ENCODE measurements around the gene KANSL3.

The KANSL3 gene

DNA sequence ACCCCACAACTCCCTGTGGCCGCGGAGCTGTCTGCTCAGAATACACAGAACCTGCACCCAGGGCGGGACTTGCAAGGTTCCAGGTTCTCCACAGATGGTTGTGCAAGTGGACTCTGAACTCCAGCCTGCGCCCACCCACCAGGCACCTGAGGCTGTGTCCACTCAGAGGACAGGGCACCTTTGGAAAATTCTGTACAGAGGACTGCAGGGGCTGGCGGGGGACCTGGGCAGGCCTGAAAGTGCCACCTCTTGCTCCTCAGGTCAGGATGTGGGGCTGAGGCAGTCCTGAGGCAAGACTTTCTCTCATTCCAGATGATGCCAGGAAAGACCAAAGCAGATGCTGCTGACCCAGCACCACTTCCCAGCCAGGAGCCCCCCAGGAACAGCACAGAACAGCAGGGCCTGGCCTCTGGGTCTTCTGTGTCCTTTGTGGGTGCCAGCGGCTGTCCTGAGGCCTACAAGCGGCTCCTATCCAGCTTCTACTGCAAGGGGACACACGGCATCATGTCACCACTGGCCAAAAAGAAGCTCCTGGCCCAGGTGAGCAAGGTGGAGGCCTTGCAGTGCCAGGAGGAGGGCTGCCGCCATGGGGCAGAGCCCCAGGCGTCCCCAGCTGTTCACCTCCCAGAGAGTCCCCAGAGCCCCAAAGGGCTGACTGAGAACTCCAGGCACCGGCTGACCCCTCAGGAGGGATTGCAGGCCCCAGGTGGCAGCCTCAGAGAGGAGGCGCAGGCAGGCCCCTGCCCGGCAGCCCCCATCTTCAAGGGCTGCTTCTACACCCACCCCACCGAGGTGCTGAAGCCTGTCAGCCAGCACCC, 87.1 kb downstream of the KANSL3 start:
- ChIA-PET CTCF (interaction anchor here (1.5 to 5.2 kb wide), 2 partner anchors 11 to 21 kb away, joined by 4 to 61 read pairs; no protein-coding TSS in a partner anchor), POLR2A (no interaction called here)

GRCh38 chr2:96549967-96550786, 87.9 kb downstream of the KANSL3 start:
- DNase-seq (ENCODE audit: extremely low spot score): no peak
- CTCF ChIA-PET: interaction anchor here (1.5 to 5.2 kb wide), 2 partner anchors 10 to 20 kb away, joined by 4 to 61 read pairs; no protein-coding TSS in a partner anchor
- TF ChIP-seq, protein P1, sequence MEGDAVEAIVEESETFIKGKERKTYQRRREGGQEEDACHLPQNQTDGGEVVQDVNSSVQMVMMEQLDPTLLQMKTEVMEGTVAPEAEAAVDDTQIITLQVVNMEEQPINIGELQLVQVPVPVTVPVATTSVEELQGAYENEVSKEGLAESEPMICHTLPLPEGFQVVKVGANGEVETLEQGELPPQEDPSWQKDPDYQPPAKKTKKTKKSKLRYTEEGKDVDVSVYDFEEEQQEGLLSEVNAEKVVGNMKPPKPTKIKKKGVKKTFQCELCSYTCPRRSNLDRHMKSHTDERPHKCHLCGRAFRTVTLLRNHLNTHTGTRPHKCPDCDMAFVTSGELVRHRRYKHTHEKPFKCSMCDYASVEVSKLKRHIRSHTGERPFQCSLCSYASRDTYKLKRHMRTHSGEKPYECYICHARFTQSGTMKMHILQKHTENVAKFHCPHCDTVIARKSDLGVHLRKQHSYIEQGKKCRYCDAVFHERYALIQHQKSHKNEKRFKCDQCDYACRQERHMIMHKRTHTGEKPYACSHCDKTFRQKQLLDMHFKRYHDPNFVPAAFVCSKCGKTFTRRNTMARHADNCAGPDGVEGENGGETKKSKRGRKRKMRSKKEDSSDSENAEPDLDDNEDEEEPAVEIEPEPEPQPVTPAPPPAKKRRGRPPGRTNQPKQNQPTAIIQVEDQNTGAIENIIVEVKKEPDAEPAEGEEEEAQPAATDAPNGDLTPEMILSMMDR (IDR thresholded peaks at IDR 0.05; ENCODE audit: control extremely low read depth, extremely low read depth, low read depth, missing control alignments): no peak
- POLR2A ChIA-PET: no interaction called here

More for the DNA sequence above, 87.1 kb downstream of the KANSL3 start:
- TF ChIP-seq, protein P1 (IDR thresholded peaks at IDR 0.05; ENCODE audit: control extremely low read depth, extremely low read depth, low read depth, missing control alignments): no peak
- no peak for DNase-seq (ENCODE audit: extremely low spot score)

- TF ChIP-seq, protein P1 (IDR thresholded peaks at IDR 0.05; ENCODE audit: control extremely low read depth, extremely low read depth, low read depth, missing control alignments): no peak
- ChIA-PET CTCF (interaction anchor here (1.6 kb wide), 1 partner anchor 142 kb away, joined by 7 read pairs; no protein-coding TSS in a partner anchor), POLR2A (no interaction called here)
- no peak for DNase-seq (ENCODE audit: extremely low spot score)
These were observed 88.7 kb downstream of the KANSL3 start for GRCh38 chr2:96549466-96549785.

DNA sequence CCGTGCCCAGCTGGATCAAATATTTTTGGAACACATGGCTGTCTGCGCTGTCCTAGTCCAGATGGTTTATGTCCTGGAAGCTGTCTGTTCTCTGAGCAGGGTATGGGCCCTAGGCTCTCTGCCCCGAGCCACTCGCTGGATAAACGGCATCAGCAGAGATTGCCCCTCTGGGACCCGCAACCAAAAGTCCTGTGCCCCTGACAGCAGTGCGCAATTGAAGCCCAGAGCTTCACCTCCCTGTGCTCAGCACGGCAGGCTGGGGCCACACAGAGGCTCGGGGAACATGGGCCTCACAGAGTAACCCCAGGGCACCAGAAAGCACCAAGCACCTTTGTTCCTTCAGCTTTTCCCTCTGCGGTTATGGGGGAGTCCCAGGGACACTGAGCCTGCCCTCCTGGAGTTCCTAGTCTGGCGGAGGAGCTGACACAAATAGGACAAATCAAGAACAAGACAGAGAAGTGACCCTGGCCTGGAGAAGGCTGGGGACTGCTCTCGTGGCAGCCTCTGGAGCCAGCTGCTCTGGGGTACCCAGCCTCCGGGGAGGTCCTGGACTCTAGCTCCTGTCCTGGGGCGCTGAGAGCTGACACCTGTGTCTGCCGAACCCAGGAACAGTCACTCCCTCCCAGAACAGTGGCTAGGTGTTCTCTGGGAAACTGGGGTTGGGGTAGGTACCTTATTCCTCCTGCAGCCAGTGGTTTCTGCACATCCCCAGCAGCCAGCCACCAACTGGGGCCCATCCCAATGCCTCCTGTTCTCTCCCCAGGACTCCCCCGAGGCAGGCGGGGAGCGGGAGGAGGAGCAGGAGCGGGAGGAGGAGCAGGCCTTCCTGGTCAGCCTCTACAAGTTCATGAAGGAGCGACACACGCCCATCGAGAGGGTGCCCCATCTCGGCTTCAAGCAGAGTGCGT, 89.3 kb downstream of the KANSL3 start:
- TF ChIP-seq, protein P1 (IDR thresholded peaks at IDR 0.05; ENCODE audit: control extremely low read depth, extremely low read depth, low read depth, missing control alignments): no peak
- DNase-seq (ENCODE audit: extremely low spot score): no peak
- POLR2A ChIA-PET: no interaction called here
- CTCF ChIA-PET: interaction anchor here (0.9 to 1.9 kb wide), 7 partner anchors 10 to 141 kb away, joined by 3 to 7 read pairs (median 6); no protein-coding TSS in a partner anchor

DNA sequence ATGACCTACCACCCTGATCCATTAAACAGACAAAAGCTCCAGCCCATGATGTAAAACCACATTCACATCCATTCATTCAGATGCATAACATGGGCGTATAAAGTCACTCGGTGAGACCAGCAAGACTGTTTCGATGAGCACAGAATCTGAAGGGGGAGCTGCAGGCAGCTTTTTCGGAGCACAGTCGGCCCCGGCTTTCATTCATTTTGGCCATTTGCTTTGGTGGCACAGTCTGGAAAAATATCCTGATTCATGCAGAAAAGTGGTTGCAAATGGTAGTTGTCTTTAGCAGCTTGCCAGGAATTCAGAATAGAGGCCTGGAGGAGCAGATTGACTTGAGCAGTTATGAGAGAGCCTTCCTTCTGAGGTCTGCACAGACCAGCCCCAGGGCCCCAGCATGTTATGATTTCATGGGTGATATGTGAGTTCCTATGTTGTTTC, 90.4 kb downstream of the KANSL3 start:
- ChIA-PET CTCF (interaction anchor here (0.9 to 1.9 kb wide), 7 partner anchors 10 to 140 kb away, joined by 3 to 7 read pairs (median 6); no protein-coding TSS in a partner anchor), POLR2A (interaction anchor here (0.6 kb wide), 1 partner anchor 335 kb away, joined by 3 read pairs; no protein-coding TSS in a partner anchor)
- TF ChIP-seq, protein P1 (IDR thresholded peaks at IDR 0.05; ENCODE audit: control extremely low read depth, extremely low read depth, low read depth, missing control alignments): no peak
- no peak for DNase-seq (ENCODE audit: extremely low spot score)
